IPS-NIHi7 (cell line): ENCODE measurements around the gene FBXO28.
"Not testable (repeated sequence)": the region's sequence is repeated elsewhere in the genome, so short reads cannot be mapped to it uniquely, and the experiment has no call there.

Experiments
- DNase-seq: peaks from one replicate; pipeline ENCODE4 v3.0.0; 2012; ENCODE audit warnings: mixed read lengths; ENCODE audit errors: extremely low spot score

FBXO28 gene

DNA sequence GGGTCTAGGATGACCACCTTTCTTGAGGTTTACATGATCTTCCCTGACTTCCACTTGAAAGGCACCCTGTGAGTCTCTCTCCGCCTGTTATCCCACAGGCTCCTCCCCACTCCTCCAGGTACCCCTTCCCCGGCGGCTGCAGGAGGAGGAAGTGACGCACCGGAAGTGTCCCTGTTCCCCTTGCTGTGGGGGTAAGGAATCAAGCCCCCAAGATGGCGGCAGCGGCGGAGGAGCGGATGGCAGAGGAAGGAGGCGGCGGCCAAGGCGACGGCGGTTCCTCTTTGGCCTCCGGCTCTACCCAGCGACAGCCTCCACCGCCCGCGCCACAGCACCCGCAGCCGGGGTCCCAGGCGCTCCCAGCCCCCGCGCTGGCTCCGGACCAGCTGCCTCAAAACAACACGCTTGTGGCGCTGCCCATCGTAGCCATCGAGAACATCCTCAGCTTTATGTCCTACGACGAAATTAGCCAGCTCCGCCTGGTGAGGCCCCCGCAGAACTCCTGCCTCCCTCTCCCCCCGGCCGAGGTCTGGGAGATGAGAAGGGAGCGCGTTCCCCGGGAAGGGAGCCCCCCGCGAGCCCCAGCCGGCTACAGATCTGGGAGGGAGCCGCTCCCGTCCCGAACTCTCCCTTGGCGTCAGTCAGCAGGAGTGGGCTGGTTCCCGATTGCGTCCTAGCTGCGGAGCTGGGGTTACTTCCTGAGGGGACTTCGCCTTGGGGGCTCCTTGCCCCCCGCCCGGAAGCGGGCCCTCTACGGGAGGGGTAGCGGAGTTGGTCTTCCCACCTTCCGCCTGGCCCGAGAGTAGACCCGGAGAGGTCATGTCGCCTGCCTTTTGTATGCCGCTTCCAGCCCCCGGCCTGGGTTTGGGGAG is at the start of gene FBXO28:
Gene FBXO28 (plus strand): TSS at position 194 of the 869 bp plus-strand sequence. CDS start 19 bp downstream, at position 213.
- peak; percentile 97 for DNase-seq

DNA sequence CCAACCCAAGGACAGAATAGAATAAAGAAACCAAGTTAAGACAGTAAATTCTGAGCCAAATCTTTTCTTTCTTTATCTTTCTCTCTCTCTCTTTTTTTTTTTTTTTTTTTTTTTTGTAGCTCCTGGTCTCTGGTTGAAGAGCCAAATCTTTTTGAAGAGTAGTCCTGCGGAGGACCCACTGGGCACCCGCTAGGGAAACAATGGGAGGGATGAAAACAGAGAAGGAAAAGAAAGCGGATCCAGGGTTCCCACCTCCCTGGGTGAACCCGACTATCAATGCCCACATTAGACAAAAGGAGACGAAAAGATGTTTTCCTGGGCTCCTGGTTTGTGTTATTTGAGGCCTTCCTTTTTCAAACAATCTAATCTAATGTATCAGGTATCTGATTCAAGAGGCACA is 49.8 kb upstream of the FBXO28 start:
- DNase-seq = no peak

DNA sequence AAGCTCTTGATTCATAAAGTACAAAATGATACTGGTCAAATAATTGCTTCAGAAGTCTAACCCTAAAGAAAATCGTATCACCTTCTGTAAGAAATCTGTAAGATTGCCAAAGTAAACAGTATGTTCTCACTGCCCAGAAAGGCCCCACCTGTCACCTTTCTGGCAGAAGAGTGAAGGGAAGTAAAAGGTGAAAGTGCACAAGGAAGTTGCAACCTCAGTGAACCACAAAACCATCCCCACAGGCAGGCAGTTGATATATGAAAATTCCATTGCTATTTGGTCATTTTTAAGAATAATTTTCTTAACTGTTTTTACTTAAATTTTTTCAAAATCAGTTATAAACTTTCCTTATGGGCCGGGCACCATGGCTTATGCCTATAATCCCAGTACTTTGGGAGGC is 48.5 kb upstream of the FBXO28 start:
- no peak for DNase-seq

GRCh38 chr1:224067207-224067606 is 46.7 kb upstream of the FBXO28 start:
- DNase-seq = no peak

- DNase-seq = no peak
Observed at GRCh38 chr1:224067621-224068457, 46.1 kb upstream of the FBXO28 start.

DNA sequence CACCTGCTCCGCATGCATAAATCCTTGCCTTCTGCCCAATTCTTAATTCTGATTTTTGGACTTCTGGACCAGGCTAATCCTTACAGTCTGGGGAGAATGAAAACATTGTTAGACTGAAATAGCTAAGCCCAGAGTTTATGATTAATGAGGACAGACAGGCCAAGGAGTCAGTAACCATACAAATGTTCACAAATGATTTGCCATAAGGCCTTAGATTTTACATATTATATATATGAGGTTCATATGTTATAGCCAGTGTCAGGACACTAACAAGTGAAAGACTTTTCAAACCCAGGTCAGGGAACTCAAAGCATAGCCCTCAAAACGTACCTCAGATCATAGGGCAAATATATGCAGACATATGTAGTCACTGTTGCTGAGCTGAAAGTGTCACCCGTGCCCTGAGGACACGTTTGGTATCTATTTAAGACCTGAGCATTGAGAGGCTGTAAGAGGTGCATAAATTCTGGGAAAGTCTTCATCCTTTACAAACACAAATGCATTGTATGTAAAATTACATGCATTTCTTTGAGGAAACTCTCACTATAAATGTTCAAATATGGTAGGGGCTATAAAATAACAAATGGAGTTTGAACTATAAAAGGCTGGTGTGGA is 45.3 kb upstream of the FBXO28 start:
- no peak for DNase-seq

DNA sequence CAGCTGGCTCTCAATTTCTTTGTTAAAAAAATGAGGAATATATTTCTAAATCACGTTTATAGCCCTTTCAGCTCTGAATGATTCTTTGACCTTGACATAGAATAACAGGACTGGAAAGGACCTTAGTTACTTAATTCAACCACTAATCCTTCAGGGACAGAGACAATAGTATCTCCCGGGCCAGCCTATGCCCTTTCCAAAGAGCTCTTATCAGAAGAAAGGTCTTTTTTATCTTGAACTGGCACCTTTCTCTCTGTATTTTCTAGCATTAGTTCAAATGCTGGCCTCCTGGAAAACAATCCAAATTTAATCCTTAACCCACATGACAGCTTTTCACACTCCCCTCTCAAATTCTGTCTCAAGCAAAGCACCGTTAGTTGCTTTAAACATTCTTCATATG is 44.8 kb upstream of the FBXO28 start:
- DNase-seq = no peak

- DNase-seq = no peak
Observed at GRCh38 chr1:224070521-224070920, 43.4 kb upstream of the FBXO28 start.

GRCh38 chr1:224076407-224076806 is 37.5 kb upstream of the FBXO28 start:
- no peak for DNase-seq

- DNase-seq = not testable (repeated sequence)
Observed at GRCh38 chr1:224079644-224080043, 34.3 kb upstream of the FBXO28 start.

DNA sequence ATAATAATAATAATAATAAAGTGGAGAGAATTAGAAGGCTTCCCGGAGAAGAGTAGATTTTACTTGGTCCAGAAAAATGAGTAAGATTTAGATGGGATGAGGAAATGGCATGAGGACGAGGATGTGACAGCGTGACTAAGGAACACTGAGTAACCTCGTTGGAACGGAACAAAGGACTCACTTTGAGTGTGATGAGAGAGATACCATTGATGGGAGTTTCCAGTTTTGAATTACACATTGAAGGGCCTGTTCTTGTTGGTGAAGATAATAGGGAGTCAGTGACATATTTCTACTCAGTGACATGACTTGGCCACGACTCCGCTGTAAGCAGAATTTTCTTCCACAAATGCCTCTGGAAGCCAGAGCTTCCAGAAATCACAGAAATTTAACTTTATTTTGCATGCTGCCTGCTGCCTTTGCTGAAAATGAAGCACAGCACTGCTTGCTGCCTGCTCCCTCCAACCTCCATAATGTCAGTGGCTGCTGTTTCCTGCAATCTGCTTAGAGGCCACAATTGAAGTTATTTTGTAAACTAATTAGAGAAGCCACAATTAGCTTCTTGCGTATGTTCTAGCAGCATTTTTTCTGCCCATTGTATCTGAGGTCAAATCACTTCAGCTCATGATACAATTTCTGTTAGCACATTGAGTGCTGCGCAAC is 33.7 kb upstream of the FBXO28 start:
- DNase-seq = no peak

DNA sequence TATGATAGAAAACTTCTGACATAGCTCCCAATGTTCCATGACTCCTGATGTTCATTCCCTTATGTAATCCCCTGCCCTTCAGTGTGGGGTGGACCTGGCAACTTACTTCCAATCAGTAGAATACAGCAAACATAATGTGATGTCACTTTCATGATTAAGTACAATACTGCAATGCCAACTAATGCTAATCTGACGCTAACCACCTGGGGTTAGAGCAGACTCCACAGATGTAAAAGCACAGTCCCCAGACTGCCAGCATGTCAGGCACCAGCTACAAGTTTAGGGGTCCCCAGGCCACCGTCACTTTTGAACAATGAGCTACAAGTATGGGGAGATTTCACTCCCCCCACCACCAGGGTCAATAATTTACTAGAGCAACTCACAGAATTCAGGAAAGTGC is 32.3 kb upstream of the FBXO28 start:
- DNase-seq = no peak

- no peak for DNase-seq
Observed at GRCh38 chr1:224082146-224082545, 31.8 kb upstream of the FBXO28 start.

- DNase-seq = no peak
Observed at GRCh38 chr1:224084867-224085266, 29.0 kb upstream of the FBXO28 start.

- no peak for DNase-seq
Observed at GRCh38 chr1:224085421-224086108, 28.3 kb upstream of the FBXO28 start.

DNA sequence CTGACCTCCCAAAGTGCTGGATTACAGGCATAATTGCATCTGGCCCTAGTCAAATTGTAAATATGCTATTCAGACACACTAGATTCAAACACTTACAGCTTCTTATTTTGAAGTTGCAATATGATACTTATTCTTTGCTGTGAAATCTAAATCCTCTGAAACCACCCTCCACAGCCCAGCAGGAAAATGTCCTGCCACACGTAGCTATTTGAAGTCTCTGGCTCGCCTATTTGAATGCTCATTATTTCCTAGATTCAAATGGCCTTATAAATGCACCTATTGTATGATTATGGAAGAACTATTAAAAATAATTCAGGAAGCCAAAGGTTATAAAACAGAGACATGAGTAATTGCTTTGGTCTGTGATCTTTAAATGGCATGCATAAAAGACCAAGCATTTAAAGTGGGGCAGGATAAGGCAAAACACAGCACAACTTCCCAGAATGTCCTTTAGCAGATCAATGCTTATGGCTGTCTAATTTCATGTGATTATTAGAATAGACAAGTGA is 26.6 kb upstream of the FBXO28 start:
- DNase-seq = no peak

DNA sequence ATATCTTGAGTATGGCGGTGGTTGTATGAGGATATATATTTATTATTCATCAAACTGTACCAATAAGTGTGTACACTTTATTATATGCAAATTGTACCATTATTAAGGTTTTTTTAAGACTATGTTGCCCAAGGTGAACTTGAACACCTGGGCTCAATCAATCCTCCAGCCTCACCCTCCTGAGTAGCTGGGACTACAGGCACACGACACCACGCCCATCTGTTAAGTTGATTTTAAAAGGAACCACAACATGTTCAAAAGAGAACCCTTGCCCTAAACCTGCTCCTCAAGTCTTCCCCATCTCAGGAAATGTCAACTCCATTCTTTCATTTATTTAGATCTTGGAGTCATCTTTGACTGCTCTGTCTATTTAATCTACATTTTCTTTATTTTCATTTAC is 24.3 kb upstream of the FBXO28 start:
- DNase-seq = no peak

- DNase-seq = no peak
Observed at GRCh38 chr1:224090116-224090515, 23.8 kb upstream of the FBXO28 start.

DNA sequence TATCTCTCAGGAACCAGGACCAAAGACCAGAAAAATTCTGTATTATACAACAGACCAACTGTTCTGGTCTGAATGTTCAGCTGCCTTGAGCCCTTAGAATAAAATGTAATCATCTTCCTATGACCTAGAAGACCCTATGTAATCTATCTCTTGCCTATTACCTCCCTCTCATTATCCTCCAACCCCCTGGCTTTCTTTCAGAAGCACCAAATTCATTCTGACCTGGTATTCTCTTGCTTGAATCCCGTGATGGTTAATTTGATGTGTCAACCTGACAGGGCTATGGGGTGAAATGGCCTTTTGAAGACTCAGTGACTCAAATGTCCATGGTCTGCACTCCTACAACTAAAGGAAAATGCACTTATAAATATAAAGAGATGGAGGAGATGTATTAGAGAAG is 21.8 kb upstream of the FBXO28 start:
- DNase-seq = no peak

DNA sequence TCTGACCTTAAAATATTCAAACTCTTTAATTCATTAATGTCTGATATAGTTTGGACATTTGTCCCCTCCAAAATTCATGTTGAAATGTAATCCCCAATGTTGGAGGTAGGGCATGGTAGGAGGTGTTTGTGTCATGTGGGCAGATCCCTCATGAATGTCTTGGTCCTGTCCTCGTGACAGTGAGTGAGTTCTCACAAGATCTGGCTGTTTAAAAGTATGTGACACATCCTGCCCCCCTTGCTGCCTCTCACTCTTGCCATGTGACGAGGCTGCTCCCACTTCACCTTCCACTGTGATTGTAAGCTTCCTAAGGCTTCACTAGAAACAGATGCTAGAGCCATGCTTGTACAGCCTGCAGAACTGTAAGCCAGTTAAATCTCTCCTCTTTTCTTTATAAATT is 21.3 kb upstream of the FBXO28 start:
- no peak for DNase-seq

GRCh38 chr1:224095339-224095738 is 18.6 kb upstream of the FBXO28 start:
- no peak for DNase-seq
